Muscle of arm (tissue), 12 donors: ENCODE results near the gene AFF3. TPM values are rescaled to one million over a fixed set of nuclear protein-coding genes. Genes with fewer than 3 reads are reported as not detected.

ENCODE experiments used
- DNase-seq: peaks from one replicate; pipeline ENCODE4 v3.0.0-alpha.2; 2013
- polyA plus RNA-seq, 12 donors: library from polyadenylated mRNA; unstranded; fragments of 120-200 nt; gene quantifications; one replicate each; pipeline ENCODE4 v1.2.1, GENCODE V29; 2013; ENCODE audit not compliant: insufficient read length in 12 of 12

Gene AFF3
- polyA plus RNA-seq, 12 donors, result 2.5 to 15.7 (median 3.7) TPM; not detected in 1

DNA sequence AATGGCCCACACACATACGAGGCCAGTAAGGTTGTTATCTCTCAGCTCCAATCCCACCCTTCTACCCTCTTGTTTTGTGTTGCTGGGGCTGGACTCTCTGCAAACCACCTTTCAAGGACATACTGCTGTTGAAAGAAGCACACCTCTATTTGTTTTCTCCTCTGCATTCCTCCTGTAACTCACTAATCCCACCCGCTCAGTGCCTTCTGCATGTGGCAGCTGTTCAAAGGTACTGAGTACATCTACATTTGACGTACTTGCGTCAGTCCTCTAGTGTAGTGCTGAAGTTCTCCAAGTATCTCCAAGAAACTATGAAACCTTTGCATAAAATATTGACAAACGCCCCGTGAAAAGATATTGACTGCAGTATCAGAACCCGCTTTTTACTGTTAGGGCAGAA is 310.6 kb downstream of the AFF3 start:
- no peak for DNase-seq

DNA sequence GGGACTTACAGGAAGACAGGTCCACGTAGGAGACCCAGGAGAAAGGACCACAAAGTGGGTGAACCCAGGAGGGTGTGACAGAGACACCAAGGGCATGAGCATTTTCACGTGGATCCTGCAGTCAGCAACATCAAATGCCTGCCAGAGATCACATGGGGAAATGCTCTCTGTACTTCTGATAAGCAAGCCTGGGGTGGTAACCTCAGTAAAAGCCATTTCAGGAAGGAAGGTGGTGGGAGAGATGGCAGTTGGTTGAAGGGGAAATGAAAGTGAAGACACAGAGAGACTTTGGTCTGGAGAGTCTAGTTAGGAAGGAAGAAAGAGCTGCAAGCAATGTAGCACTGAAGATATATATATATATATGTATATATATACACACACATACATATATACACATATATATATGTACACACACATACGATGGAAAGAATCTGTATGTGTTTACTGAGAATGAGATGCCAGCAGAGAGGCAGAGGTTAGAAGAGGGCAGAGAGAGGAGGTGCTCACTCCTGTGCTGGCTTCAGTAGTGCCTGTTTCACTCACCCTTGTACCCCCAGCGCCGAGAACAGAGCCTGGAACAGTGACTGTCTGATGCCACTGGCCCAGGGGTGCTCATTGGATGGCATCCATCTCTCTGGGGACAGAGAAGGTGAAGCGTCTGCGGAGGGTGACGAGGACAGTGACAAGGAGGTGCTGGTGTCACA is 314.9 kb downstream of the AFF3 start:
- no peak for DNase-seq

DNA sequence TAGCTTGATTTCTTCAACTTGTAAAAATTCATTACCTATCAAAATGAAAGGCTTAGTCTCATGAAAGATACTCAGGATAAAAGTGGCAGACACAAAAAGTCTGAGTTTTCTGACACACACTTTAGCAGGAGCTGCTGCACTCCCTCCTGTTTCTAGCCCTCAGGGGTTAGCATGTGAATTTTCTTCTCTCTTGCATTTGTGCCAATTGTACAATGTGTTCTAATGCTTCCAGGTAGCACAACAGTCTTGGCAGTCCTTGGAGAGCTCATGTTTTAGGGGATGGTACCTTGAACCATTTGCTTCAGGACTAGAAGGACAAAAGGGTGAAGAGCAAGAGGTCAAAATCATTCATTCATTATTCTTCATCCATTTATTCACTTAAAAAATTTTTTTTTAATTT is 316.8 kb downstream of the AFF3 start:
- DNase-seq, result no peak

DNA sequence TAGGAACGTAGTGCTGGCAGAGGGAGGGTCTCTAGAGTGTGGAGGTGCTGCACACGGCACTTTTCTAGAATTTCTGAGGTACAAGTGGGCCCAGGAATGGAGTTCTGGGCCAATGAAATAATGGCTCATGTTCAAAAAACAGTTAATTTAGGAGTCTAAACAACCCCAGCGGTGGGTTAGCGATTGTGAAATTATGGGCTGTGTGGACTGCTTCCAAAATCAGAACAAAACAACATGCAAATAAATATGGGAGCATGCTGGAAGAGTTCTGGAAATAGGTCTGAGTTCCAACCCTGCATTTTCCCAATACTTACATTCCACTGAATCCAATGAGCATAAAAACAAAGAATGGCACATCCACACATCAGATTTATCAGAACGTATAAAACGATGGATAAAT is 317.6 kb downstream of the AFF3 start:
- DNase-seq, result no peak

DNA sequence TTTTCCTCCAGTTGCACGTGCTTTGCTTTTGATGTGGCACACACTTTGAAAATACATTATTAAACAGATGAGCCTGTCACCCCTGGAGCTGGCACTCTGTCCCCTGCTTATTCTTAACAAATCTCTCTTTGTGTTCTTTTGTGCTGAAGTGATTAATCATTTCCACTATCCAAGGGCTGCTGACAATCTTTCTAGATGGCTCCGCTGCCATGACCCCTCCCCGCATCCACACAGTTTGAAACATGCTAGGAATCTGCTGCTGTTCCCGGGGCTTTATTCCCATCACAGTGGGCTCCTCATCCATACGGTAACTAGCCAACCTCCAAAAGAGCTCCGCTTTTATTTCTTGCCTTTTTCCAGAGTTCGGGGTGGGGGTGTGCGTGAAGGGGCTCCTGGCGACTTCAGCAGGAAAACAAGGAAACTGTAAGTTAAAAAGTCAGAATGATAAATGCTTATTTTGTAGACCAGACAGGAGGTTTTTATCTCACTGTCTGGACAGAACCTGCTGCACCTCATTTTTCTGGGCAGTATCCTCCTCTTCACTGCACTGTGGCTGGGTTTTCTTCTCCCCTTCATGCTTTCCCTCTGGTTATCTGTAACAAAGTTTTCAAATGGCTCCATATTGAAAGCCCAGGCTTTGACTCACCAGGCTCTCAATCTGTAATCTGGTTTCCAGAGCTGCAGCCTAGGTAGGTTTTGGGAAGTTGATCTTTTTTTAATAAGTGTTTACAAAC is 319.7 kb downstream of the AFF3 start:
- DNase-seq, result no peak

DNA sequence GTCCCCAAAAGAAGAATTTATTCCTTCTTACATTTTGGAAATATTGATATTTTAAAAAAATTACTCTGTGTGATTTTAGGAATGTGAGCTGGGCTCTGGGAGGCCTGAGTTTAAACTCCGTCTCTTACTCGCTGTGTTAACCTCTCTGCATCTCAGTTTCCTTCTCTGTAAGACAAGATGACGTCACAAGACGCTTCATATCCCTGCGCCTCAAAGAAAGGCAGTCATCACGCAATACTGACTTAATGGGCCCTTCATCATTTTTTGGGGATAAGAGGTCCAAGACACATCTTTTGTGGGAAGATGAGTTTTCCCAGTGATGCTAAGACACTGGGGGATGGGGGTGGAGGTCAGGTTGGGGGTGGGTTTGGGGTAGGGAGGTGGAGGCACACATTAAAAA is 320.4 kb downstream of the AFF3 start:
- no peak for DNase-seq

DNA sequence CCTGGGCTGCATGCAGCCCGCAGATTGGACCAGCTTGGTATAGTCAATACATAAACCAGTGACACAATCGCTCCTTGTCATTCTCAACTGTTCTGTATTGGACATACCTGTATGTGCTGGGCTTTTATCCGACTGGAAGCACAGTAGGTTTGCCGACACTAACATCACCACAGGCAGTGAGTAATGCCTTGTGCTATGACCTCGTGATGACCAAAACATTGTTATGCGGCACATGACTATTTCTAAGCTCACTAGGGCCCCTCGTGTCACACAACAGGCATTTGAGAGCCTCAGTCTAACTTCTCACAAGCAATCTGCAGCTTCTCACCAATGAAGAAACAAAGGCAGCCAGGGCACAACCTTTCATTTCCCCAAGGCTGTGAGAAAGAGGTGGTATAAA is 320.8 kb downstream of the AFF3 start:
- DNase-seq, result no peak

DNA sequence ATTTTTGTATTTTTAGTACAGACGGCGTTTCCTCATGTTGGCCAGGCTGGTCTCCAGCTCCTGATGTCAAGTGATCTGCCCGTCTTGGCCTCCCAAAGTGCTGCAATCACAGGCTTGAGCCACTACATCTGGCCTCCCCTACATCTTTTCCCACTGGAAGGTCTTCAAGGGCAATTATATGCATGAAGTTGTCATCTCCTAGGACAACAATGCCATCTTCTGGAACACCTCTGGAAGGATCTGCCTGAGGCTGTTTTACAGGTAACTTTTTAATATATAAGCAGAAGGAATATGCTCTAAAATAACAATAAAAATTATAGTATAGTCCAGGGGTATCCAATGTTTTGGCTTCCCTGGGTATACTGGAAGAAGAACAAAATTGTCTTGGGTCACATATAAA is 321.4 kb downstream of the AFF3 start:
- DNase-seq, result no peak

DNA sequence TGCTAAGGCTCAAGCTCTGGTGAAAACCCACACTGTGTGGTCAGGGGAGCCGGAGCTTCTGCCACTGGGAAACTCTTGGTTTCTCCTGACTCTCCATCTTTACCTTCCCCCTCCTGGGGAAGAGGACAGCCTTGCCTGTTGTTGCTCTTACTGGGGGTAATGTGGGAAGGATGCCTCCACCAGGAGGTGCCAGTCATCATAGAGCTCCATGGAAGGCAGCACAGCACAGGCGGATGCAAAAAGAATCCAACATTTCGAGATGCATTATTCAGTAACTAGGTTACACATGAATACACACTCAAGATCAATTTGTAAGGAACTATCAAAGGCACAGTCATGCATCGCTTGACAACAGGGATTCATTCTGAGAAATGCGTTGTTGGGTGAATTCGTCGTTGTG is 322.6 kb downstream of the AFF3 start:
- no peak for DNase-seq

DNA sequence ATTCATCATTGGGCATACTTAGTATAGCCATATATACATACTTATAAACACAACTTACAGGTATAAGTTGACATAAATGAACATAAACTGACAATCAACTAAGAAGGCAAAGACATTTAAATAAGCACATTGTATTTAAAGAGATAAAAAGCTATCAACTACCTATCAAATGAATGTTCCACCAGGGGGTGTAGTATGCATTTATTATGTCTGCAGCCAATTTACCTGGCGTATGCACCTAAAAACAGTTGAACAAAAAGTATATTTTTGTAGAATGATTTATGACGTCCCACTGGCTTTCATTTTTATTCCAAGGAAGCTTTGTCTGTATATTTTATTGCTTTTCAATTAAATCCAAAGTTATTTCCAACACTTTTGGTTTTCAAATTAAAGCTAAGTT is 323.5 kb downstream of the AFF3 start:
- no peak for DNase-seq

DNA sequence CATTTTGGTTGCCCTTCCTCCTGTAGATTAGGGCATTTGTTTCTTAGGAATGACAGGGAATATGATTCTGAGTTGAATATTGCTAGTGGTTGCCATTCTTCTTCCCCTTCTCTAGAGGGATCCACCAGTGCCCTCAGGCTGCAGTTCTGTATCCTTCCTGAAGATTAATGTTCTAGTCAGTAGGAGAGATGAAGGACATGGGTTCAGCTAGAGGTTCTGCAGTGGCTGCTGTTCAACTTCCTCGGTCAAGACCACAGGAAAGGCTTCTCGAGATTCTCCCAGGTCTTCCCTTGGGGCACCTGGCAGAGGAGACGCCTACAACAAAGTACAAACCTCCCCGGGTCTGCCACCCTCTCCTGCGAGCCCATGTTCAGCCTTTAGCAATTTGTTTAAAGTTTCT is 325.5 kb downstream of the AFF3 start:
- DNase-seq, result no peak

DNA sequence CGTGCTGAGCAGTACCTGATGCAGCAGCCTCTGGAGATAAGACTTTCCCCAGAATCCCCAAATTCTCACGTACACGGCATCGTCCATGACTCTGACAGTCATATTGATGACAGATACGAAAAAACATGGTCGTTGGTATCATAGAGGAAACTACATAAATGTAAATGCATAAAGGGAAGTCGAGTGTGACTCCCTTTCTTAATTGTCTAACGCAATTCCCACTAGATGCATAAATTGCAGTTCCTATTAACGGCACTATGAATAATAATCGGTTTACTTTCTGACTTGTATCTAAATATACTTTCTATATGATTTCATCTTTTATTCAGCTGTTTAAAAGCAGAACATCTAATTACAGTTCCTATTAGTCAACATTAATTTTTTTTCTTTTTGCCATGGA is 330.0 kb downstream of the AFF3 start:
- DNase-seq, result no peak

DNA sequence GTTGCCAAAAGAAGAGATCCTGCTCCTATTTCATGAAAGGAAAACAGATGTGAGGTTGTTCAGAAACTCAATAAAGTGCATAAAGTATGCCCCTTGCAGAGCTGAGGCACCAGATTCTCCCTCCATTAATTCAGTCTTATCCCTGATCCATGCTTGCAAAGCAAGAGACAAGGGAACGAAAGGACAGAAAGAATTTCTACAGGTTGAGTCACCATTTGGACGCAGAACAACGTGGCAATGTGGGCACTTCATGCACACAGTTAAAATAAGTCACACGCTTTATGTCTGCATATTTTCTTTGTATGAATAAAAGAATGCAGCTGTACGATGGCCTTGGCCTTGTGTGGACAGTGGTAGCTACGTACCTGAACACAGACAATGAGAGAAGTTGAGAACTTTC is 330.8 kb downstream of the AFF3 start:
- DNase-seq, result no peak

DNA sequence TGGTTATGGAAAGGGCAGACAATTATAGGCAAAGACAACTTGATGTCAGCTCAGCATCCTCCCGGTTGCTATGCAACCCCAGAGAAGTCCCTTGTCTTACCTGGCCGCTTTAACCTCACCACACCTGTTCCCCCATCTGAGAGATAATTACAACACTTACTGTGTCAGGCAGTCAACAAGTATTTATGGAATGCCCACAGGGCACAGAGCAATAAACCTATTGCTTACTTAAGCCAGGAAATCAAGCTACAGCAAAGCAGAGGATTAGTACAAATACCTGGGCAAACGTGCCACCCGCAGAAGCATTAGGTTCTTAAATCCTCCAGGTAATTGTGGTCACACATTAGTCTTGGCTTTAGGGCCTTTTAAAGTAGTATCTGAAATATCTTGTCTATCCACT is 332.2 kb downstream of the AFF3 start:
- DNase-seq, result no peak

DNA sequence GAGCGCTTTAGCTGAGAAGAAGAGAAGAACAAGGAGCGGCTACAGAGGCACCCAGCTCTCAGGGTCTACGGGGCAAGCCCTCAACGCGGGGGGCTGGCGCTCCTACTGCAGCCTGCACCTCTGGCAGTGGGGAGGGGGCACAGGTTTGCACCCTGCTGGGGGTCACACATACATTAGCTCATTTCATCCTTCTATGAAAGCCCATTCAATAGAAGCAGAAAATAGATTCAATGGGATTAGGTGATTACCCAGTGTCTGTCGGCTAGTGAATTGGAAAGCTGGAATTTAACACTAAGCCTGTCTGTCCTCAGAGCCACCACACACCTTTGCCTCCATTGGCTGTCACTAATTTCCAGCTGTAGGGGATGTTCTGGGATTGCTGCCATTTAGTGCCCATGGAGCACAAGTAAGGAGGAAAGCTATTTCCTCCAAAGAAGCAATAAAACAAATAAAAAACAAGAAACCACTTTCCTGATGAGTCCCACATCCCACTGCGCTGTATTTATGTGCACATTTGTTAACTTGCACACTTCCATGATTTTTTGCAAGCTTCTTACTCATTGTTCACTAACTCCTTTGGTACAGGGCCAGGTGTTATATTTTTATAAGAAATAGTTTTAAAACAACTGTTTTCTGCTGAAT is 333.0 kb downstream of the AFF3 start:
- no peak for DNase-seq

DNA sequence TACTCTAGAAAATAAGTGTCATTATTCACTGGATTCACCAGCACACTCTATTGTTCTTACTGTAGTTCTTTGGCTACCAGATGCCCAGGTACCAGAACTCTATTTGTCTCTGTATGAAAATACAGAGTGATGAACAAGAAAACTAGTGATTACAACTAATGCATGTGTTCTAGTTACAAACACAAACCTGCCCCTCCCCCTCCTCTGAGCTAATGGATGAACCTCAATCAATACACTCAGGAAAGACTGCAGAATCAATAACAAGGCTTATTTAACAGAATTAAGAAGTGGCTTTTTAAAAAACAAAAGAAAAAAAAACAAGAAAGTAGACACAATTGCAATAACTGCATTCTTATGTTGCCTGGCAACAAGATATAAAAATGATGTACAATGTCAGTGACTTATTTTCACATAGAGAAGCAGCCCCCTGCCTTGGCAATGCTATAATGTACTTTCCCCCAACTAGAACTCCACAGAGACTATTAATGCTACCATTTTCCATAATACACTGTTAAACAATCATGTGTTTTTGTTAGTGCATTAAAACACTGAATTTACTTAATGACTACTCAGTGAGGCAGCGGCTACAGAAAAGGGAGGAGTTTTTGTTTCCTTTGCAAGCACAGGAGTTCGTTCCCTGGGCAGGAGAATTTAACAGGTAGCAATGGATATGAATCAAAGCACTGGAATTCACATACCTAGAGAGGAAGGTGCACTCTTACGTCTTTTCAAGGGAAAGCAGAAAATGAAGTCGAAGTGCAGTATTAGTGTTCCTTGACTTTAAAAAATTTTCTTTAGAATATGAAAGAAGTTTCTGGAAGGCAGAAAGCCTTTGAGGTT is 333.8 kb downstream of the AFF3 start:
- no peak for DNase-seq

DNA sequence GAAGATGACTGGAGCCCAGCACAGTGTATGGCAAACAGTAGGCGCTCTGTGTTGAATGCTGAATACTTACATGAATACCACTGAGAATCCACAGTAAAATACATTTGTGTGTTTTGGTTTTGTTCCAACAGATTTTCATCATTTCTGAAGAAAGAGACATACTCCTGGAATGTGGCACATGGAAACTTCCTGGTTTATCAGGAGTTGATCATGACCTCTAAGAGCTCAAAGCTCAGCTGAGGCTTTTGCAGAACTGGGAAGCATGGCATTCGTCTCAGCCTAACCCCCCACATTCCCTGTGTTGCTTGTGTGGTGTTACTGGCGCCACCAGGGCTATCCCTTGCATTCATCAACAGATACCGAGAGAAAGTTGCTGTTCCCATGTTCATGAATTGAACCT is 335.6 kb downstream of the AFF3 start:
- no peak for DNase-seq

DNA sequence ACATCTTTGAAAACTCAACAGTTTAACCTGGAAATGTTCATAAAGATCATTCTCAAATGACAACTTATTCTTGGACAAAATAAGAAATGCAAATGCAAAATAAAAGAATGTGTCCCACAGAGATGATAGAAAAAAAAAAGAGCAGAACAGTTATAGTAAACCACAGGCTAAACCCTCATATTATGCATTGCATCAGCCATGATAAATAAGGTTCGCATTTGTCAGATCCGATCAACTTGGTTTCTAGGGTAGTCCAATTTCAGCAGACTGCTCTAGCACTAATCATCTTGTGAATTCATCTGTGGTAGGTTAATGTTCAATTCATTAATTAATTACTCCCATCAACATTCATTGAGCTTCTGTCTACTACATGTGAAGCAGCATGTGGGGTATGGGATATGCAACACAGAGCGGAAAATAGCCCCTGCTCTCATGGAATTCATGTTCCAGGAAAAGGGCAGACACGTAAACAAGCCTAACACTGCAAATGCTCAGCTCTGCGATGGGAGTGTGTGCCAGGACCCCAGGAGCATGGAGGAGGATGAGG is 336.4 kb downstream of the AFF3 start:
- no peak for DNase-seq

DNA sequence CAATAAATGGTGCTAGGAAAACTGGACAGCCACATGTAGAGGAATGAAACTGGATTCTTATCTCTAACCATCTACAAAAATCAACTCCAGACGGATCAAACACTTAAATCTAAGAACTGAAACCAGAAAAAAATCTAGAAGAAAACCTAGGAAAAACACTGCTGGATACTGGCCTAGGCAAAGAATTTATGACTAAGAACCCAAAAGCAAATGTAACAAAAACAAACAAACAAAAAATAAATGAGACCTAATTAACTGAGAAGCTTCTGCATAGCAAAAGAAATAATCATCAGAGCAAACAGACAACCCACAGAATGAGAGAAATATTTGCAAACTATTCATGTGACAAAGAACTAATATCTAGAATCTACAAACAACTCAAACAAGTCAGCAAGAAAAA is 338.5 kb downstream of the AFF3 start:
- no peak for DNase-seq

DNA sequence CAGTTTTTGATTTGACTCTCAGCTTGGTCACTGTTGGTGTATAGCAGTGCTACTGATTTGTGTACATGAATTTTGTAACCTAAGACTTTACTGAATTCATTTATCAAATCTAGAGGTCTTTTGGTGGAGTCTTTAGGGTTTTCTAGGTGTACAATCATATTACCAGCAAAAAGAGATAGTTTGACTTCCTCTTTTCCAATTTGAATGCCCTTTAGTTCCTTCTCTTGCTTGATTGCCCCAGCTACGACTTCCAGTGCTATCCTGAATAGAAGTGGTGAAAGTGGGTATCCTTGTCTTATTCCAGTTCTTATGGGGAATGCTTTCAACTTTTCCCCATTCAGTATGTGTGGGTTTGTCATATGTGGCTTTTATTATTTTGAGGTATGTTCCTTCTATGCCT is 339.7 kb downstream of the AFF3 start:
- DNase-seq, result no peak

DNA sequence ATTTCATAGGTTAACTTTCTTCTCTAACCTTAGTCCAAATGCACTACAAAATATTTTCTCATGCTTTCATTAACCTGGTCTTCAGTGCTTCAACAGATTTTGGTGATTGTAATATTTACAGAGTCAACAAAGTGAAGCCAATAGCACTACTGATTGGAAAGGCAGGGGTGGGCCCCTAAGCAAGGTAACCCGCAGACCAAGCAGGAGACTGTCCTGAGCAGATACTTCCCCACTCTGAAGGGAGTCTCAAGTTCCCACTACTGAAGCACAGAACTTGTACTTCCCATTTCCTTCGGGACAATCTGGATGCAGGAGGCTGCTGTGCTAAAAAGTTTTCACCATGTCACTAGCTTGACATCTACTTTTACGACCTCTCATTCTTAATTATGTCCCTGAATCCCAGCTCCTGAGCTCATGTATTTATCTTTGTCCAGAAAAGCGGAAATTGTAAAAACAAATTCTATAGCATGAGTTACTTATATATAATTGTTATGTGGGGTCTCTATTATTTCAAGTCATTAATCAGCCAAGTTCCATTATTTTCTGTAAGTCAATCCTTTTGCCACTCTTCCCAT is 341.0 kb downstream of the AFF3 start:
- DNase-seq, result no peak

DNA sequence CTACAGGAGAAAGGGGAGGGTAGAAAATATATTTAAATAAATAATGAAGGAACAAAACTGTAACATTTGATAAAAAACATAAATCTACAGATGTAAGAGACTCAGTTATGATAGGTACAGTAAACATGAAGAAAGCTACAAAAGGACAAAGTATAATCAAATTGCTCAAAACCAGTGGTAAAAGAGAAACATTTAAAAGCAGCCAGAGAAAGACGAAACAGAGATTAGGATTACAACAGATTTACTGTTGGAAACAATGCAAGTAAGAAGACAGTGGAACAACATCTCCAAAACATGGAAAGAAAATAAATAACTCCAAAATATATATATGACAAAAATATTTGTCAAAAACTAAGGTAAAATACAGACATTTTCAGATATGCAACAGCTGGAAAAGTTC is 344.9 kb downstream of the AFF3 start:
- no peak for DNase-seq
